ENCODE measurements around the gene SGCA. TPM values are rescaled to one million over a fixed set of nuclear protein-coding genes. Genes with fewer than 3 reads are reported as not detected.

Gene SGCA
- total RNA-seq, 1 experiment from 2014 or later, result 0.24 TPM

GRCh38 chr17:50183421-50183994, 17.7 kb downstream of the SGCA start:
- H2BK12ac ChIP-seq (ENCODE audit: insufficient read length, low read depth, low read length), result no peak overlapping the region
- no peak overlapping the region for H2BK120ac ChIP-seq (ENCODE audit: low read depth, low read length, poor library complexity, severe bottlenecking)
- no peak overlapping the region for H4K8ac ChIP-seq (replicated peaks; ENCODE audit: insufficient read length, low read depth, low read length)
- no peak overlapping the region for H3K27ac ChIP-seq (ENCODE audit: insufficient read length, low read depth, low read length)
- no peak overlapping the region for H3T11ph ChIP-seq (ENCODE audit: low read length)
- TF ChIP-seq CTCF (conservative IDR thresholded peaks at IDR 0.05), result no peak
- Mint-ChIP-seq H3K36me3 (ENCODE audit: insufficient read depth in 1 of 3, low read depth in 3 of 3) (peaks cover under 1 to 31% (median 31%) of the 10 kb centered on the region in 3 experiments; a peak in 6 of 7 replicates), H3K27ac (0 out of 7 replicates have a peak overlapping the region, but pooled peaks of 1 of the 3 experiments have one; percentile 31), H3K9me3 (no peaks in the 10 kb centered on the region; a peak in 1 of 5 replicates), H3K4me3 (no peak overlapping the region; a peak in 1 of 5 replicates), H3K27me3 (ENCODE audit: low read depth) (peaks cover 2% of the 10 kb centered on the region; the same call in 1 of the 2 replicates), H3K4me1 (peaks cover 31 to 43% of the 10 kb centered on the region in 2 experiments)
- H3K4ac ChIP-seq (ENCODE audit: low read depth, low read length), result no peak overlapping the region
- no peaks in the 10 kb centered on the region; the same call in 1 of the 2 replicates for H3K4me1 ChIP-seq (ENCODE audit: insufficient read depth, low read length)
- H2AK5ac ChIP-seq (ENCODE audit: insufficient read length, low read length), result no peak overlapping the region
- DNase-seq, result no peak
- no peak overlapping the region for H2BK5ac ChIP-seq (ENCODE audit: insufficient read length, low read length)
- no peak overlapping the region for H2BK20ac ChIP-seq (ENCODE audit: low read depth, low read length, poor library complexity, severe bottlenecking)
- H3K4me2 ChIP-seq (ENCODE audit: insufficient read depth, insufficient read length, low read length), result no peak overlapping the region
- no peaks in the 10 kb centered on the region for H3K23me2 ChIP-seq (ENCODE audit: insufficient read length, low read depth, low read length, poor library complexity, severe bottlenecking)
- no peak overlapping the region for H3K14ac ChIP-seq (ENCODE audit: insufficient read depth, low read length)
- H3K18ac ChIP-seq (ENCODE audit: insufficient read length, low read depth, low read length), result no peak overlapping the region
- H4K20me1 ChIP-seq (ENCODE audit: control insufficient read depth, insufficient read depth, insufficient read length), result no peaks in the 10 kb centered on the region
- H2AFZ ChIP-seq (ENCODE audit: low read length), result no peak overlapping the region
- H4K5ac ChIP-seq (ENCODE audit: insufficient read length, low read depth, low read length), result no peak overlapping the region
- H3K27me3 ChIP-seq (ENCODE audit: insufficient read depth, low read length), result no peaks in the 10 kb centered on the region
- WGBS (ENCODE audit: extremely low coverage, insufficient read length, low lambda C conversion rate), result 100% methylated on average over 1 of the region's 12 CpGs
- H3K23ac ChIP-seq (ENCODE audit: insufficient read length, low read depth, low read length), result no peak overlapping the region
- H3K56ac ChIP-seq (ENCODE audit: insufficient read length, low read depth, low read length), result no peak overlapping the region
- H3K79me1 ChIP-seq (ENCODE audit: insufficient read depth, low read depth, low read length, poor library complexity, severe bottlenecking), result no peaks in the 10 kb centered on the region
- no peaks in the 10 kb centered on the region for H3K9me3 ChIP-seq (ENCODE audit: control insufficient read depth, low read depth, low read length)
- no peak overlapping the region for H4K91ac ChIP-seq (ENCODE audit: insufficient read length, low read depth, low read length)
- H2BK15ac ChIP-seq (ENCODE audit: low read depth, low read length), result no peak overlapping the region
- no peak overlapping the region for H3K9ac ChIP-seq (ENCODE audit: extremely low read depth, insufficient read length, low read length)
- H3K79me2 ChIP-seq (ENCODE audit: insufficient read depth, low read length), result no peaks in the 10 kb centered on the region

Measured in H9 (cell line).